Hepatic stellate cell (primary cell): ENCODE data around the gene NT5C2.

Source experiments
- DNase-seq: peaks from one replicate; pipeline ENCODE4 v3.0.0; 2011; ENCODE audit warnings: low spot score

Gene NT5C2

DNA sequence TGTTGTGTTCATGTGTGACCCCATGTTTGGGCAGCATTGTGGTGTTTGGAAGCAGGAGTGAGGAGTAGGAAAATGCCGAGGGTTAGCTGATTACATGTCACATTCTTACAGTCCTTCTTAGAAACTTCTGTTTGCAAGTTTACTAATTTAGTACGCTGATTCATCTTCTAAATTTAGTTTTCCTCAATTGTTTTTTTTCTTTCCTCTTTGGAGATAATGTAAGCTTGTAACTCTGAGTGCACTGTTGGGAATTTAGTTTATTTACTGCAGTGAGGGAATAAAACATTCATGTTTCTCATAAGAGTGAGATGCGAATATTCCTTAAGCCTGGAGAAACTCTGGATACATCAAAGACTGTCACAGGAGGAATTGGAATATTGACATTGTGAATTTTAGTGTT, 135.0 kb downstream of the NT5C2 start:
- no peak for DNase-seq

DNA sequence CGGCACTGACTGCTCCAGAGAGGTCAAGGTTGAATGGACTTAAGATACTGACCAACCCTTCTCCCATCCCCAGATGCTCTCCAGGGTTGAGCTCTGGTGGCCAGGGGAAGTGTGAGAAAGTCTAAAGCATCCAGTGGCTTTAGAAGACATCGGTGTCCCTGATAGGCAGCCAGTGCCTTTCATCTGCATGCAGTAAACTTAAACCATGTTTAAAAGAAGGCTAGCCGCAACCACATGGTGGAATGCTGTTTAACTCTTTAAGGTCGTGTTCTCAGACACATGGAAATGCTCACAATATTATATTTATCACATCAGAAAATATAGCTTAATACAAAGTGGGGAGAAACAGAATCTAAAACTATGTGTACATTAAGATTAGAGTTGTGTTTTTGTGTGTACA, 138.0 kb downstream of the NT5C2 start:
- DNase-seq, result no peak

DNA sequence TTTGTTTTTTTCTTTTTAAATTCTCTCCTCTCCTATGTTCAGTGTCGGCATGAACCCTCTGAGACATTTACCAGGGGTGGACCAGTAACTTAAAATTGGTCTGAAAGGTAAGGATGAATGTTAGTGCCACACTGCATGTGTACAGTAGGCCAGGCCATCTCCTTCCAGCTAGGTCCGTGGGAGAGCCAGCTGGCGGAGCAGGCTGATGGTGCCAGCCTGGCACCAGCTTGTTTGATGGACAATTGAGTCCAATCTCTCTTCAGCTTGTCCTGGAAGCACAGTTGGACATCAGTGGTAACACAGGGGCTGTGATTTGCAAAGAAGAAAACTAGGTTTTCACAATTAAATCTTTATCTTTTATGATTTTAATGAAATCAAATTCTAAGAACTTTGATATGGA, 138.5 kb downstream of the NT5C2 start:
- no peak for DNase-seq

DNA sequence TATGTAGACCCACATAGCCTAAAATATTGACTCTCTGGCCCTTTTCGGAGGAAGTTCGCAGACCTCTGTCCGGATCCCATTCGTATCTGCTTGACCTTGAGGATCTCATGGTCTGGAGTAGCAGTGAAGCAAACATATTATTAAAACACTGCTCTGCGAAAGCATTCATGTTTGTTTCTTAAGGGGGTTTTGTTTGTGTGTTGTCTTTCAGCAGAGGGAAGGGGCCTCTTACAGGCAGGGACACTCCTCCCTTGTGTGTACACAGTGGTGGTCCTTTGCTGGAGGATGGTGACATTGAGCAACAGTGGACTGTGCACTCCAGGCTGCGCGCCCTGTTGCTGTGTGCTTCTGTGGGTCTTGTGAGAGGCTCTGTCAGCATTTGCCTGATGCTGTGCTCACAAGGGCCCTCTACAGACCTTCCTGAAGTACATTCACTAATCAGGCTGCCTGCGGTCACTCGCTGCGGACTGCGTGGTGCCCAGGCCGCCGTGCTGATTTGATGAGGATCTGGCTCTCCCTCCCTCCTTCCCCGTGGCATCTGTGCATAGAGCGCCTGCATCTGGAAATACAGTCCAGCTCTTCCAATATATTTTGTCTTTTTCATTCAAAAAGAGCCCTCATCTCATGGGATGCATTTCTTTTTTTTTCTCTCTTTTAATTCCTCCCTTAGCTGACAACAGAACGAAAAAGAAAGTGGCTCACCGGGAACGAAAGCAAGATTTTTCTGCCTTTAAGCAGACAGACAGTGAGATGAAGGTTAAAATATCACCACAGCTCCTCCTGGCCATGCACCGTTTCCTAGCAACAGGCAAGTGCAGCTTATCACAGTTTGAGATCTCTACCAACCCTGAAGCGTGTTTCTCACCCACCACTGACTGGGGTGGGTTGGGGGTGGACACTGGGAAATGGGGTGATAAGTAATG, 139.2 kb downstream of the NT5C2 start:
- peak; percentile 63 for DNase-seq

DNA sequence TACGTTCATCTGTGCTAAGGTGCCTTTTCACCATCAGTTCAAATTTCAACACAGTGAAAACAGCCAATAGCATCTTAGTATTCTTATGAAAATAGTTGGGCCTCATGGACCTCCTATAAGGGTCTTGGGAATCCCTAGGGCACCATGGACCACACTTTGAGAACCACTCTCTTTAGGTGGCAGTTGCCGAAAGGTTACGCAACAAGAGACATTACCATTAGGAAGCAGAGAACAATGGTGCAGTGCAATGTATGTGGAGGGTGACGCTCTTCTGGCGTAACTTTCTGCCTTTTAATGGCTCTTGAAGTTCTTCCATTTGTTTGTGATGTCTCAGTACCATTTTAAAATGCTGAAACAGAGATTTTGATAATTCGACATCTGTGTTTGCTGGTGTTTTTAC, 143.8 kb downstream of the NT5C2 start:
- DNase-seq, result no peak

DNA sequence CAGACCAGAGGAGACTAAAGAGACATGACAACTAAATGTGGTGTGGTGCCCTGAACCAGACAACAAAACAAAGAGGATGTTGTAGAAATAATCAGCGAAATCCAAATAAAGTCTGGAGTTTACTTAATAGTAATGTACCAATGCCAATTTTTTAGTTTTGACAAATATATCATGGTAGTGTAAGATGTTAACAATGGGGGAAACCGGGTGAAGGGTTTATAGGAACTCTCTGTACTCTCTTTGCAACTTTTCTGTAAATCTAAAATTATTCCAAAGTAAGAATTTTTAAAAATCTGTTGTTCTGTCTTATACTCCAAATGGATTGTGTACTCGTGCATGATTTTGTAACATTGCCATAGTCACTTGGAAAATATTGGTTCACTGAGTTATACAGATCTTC, 145.7 kb downstream of the NT5C2 start:
- no peak for DNase-seq

DNA sequence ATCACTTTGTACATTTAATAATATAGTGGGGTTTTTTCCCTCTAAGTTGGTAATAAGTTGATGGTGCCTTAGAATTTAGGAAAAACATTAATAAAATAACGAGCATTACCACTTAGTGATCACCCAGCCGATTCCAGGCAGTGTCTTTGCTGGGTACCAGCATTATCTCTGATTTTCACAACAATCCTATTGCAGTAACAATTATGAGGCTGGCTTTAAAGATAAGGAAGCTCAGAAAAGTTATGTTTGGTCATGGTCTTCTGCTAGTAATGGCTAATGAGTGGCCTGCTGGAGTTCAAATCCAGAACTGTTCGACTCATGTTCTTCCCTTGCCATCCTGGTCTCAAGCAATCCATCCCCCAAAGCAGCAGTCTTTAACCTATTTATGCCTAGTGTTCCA, 147.1 kb downstream of the NT5C2 start:
- no peak for DNase-seq

DNA sequence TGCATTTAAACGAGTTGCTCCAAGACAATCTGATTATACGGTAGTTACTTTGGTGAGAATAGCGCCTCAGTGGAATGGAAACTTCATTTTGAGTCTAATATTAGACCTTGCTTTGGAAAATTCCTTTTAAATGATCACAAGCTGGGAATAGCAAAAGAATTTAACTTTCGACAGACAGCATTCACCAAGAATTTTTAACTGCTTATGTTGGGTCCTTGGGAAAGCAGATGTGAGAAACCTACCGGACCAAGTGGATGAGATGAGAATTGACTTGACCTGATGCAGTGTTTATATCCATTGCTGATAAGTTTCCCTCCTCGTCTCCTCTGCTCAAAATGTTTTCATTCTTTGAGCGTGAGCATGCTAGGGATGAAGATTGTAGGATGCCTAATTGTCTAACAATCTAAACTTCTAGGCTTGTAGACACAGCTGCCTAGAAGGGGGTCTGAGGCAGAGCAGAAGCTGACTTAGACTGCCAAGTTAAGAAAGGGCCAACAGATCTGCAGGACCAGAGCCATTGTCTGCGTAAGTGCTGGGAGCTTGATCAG, 148.1 kb downstream of the NT5C2 start:
- DNase-seq, result peak; percentile 55

DNA sequence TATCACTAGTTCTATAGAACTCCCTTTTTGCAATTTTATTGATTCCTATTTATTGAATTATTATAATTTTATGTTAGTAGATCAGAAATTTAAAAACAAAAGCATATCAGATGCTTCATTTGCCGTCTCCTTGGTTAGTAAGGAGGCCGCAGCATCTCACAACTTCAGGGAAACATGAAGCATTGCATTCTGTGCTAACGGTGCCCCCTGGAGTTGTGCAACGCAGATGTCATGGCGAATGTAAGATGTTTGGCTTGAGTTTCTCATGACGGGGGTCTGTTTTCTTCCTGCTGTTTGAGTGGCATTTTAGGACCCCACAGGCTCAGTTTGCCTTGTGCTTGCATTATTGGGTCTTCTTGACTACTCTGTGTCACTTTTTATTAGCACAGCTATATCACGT, 150.2 kb downstream of the NT5C2 start:
- DNase-seq, result no peak

DNA sequence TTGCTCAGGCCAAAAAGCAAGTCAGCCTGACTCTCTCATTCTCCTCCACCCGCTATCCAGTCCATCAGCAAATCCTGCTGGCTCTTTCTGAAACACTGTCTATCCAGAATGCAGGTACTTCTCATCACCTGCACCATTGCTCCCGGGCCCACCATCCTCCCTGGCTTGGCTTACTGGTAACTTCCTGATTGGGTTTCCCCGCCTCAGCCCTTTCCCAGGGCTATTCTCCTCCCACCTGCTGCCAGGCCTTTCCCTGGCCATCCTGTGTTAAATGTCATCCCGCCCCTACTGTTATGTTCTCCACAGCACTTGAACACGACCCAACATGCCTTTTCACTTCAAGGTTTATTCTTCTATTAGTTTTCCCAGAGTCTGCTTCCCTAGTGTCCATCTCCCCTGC, 150.9 kb downstream of the NT5C2 start:
- no peak for DNase-seq

DNA sequence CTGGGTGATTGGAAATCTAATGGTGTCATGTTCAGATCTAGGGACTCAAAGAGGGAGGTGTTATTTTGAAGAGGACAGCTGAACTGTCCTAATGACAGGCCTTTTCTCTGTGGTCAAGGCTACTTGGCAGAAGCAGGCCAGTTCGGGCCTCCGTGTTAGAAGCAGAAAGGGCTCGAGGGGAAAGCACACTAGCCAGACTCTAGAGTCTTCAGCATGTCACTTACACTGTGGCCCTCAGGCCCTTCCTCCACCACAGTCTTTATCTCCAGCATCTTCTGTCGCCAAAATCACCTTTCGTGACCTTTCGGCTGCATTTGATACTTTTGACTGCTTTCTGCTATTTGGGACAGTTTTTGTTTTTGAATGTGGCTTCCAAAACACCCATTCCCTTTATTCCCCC, 151.7 kb downstream of the NT5C2 start:
- no peak for DNase-seq

DNA sequence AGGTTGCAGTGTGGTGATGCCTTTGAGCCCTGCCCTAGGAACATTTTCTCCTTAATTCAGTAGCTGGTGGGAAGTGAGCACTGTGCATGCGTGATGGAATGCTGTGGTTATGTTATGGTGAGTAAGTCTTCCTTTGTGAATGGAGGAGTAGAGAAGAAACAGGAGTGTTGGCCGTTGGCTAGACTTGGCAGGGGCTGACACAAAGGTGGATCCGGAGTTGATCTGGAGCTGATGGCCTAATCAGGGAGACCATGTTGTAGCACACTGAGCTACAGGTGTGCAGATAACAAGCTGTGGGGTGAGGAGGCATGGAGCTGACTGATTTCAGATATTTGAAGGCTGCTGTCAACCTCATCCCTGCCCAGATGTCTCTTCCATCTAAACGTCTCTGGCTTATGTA, 152.7 kb downstream of the NT5C2 start:
- peak; percentile 59 for DNase-seq

DNA sequence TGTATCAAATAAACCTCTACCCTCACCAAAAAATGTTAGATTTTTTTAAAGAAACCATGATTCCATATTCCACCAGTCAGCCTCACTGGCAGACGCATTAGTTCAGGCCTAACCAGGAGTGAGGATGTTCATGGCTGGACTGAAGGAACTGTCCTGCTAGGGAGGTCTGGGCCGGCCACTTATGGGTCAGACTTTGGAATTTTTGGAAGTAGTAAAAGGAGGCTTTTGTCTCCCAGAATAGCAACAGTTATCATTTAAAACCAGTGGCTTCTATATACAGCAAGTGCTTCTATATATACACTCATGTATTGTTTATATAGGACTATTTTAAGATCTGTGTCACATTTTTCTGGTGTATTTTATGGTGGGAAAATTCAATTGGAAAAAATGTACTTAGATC, 154.5 kb downstream of the NT5C2 start:
- DNase-seq, result peak; percentile 63
